Astrocyte (in vitro differentiated cells and primary cell): ENCODE data around the gene SLC26A3. TPM values are rescaled to one million over a fixed set of nuclear protein-coding genes. Genes with fewer than 3 reads are reported as not detected.

Experiments used
- DNase-seq: peaks from one replicate; pipeline ENCODE4 v3.0.0-alpha.2; 2010; ENCODE audit warnings: low read depth
- FAIRE-seq: peaks from 2 replicates; lab custom pipeline; 2011; peaks lifted over from hg19 to GRCh38; lab: Jason Lieb, UNC
- H2AFZ ChIP-seq: 2 replicates; pipeline ENCODE4 v1.6.0; 2012; ENCODE audit warnings: low read depth, low read length, inconsistent platforms
- H3K27ac ChIP-seq: 2 replicates; pipeline ENCODE4 v1.5.1; 2011; ENCODE audit warnings: low read depth, low read length, inconsistent platforms
- H3K27me3 ChIP-seq: 2 replicates; pipeline ENCODE4 v1.6.0; 2011; ENCODE audit warnings: low read length, inconsistent platforms; ENCODE audit not compliant: insufficient read depth
- H3K36me3 ChIP-seq: 2 replicates; pipeline ENCODE4 v1.5.1; 2011; ENCODE audit warnings: low read length, inconsistent platforms; ENCODE audit not compliant: insufficient read depth
- H3K4me1 ChIP-seq: 2 replicates; pipeline ENCODE4 v1.5.1; 2011; ENCODE audit warnings: low read length, inconsistent platforms; ENCODE audit not compliant: insufficient read depth
- H3K4me2 ChIP-seq: 2 replicates; pipeline ENCODE4 v1.6.0; 2012; ENCODE audit warnings: low read length, inconsistent platforms
- H3K4me3 ChIP-seq: 2 replicates; pipeline ENCODE4 v1.5.1; 2011; ENCODE audit warnings: low read depth, mild to moderate bottlenecking, low read length, inconsistent platforms; ENCODE audit not compliant: insufficient read depth
- H3K79me2 ChIP-seq: 2 replicates; pipeline ENCODE4 v1.6.0; 2012; ENCODE audit warnings: mild to moderate bottlenecking, low read length, inconsistent platforms; ENCODE audit not compliant: insufficient read depth
- H3K9ac ChIP-seq: 2 replicates; pipeline ENCODE4 v1.6.0; 2012; ENCODE audit warnings: mild to moderate bottlenecking, low read length, inconsistent platforms
- H3K9me3 ChIP-seq: 2 replicates; pipeline ENCODE4 v1.5.1; 2012; ENCODE audit warnings: low read depth, mild to moderate bottlenecking, low read length, inconsistent platforms; ENCODE audit not compliant: insufficient read depth
- H4K20me1 ChIP-seq: 2 replicates; pipeline ENCODE4 v1.6.0; 2012; ENCODE audit warnings: low read length, inconsistent platforms; ENCODE audit not compliant: insufficient read depth
- H3K27ac Mint-ChIP-seq: one replicate; pipeline ENCODE4 v1.8.0; 2021; ENCODE audit warnings: mild to moderate bottlenecking, mixed read lengths; ENCODE audit not compliant: unreplicated experiment
- H3K27me3 Mint-ChIP-seq: one replicate; pipeline ENCODE4 v1.8.0; 2021; ENCODE audit warnings: low read depth, mixed read lengths; ENCODE audit not compliant: unreplicated experiment
- H3K36me3 Mint-ChIP-seq: one replicate; pipeline ENCODE4 v1.8.0; 2021; ENCODE audit warnings: low read depth, mixed read lengths; ENCODE audit not compliant: unreplicated experiment
- H3K4me1 Mint-ChIP-seq: one replicate; pipeline ENCODE4 v1.8.0; 2021; ENCODE audit warnings: low read depth, mixed read lengths; ENCODE audit not compliant: unreplicated experiment
- H3K4me3 Mint-ChIP-seq: one replicate; pipeline ENCODE4 v1.8.0; 2021; ENCODE audit warnings: mild to moderate bottlenecking, moderate library complexity, mixed read lengths; ENCODE audit not compliant: unreplicated experiment
- H3K9me3 Mint-ChIP-seq: one replicate; pipeline ENCODE4 v1.8.0; 2021; ENCODE audit warnings: mild to moderate bottlenecking, mixed read lengths; ENCODE audit not compliant: unreplicated experiment
- CTCF ChIP-seq: IDR thresholded peaks from 2 replicates; pipeline ENCODE4 v1.5.1; 2011; ENCODE audit warnings: low read depth, mild to moderate bottlenecking, inconsistent platforms, low read length, moderate library complexity; ENCODE audit not compliant: insufficient read depth
- EZH2 ChIP-seq: IDR thresholded peaks from 2 replicates; pipeline ENCODE4 v1.6.1; 2012; ENCODE audit warnings: mild to moderate bottlenecking, low read length, inconsistent platforms; ENCODE audit not compliant: insufficient read depth
- total RNA-seq: library from RNA; stranded (reverse); gene quantifications from 2 replicates; pipeline ENCODE4 v1.2.1, GENCODE V29; 2021

Gene SLC26A3
- total RNA-seq, 1 donor from 2014 or later, result not detected

GRCh38 chr7:107785170-107785569, 17.9 kb downstream of the SLC26A3 start:
- no peak for FAIRE-seq
- no peaks in the 10 kb centered on the region for H3K79me2 ChIP-seq
- H4K20me1 ChIP-seq, result no peaks in the 10 kb centered on the region
- H3K36me3 Mint-ChIP-seq, result no peaks in the 10 kb centered on the region
- no peaks in the 10 kb centered on the region for H3K4me1 ChIP-seq
- no peak overlapping the region for H3K4me2 ChIP-seq
- H3K36me3 ChIP-seq, result no peaks in the 10 kb centered on the region
- H3K4me1 Mint-ChIP-seq, result no peaks in the 10 kb centered on the region
- H3K27me3 Mint-ChIP-seq, result peaks cover 11% of the 10 kb centered on the region
- H3K27ac Mint-ChIP-seq, result no peak overlapping the region
- DNase-seq, result no peak
- no peak overlapping the region for H3K4me3 ChIP-seq
- no peaks in the 10 kb centered on the region for H3K9me3 ChIP-seq
- H3K4me3 Mint-ChIP-seq, result no peak overlapping the region
- H3K9me3 Mint-ChIP-seq, result no peaks in the 10 kb centered on the region
- no peak overlapping the region for H3K9ac ChIP-seq
- no peak overlapping the region for H3K27ac ChIP-seq
- no peak overlapping the region for H2AFZ ChIP-seq
- H3K27me3 ChIP-seq, result peaks cover 18% of the 10 kb centered on the region
- TF ChIP-seq CTCF, result no peak
- TF ChIP-seq EZH2, result no peak

GRCh38 chr7:107783648-107784047, 19.4 kb downstream of the SLC26A3 start:
- Histone ChIP-seq H3K4me3 (no peak overlapping the region), H3K9me3 (no peaks in the 10 kb centered on the region), H3K4me2 (no peak overlapping the region), H3K9ac (no peak overlapping the region), H3K27ac (no peak overlapping the region), H2AFZ (no peak overlapping the region), H3K27me3 (peaks cover 18% of the 10 kb centered on the region), H3K79me2 (no peaks in the 10 kb centered on the region), H3K36me3 (no peaks in the 10 kb centered on the region), H4K20me1 (no peaks in the 10 kb centered on the region), H3K4me1 (no peaks in the 10 kb centered on the region)
- Mint-ChIP-seq H3K27ac (no peak overlapping the region), H3K9me3 (no peaks in the 10 kb centered on the region), H3K36me3 (no peaks in the 10 kb centered on the region), H3K4me1 (no peaks in the 10 kb centered on the region), H3K27me3 (peaks cover 11% of the 10 kb centered on the region), H3K4me3 (no peak overlapping the region)
- TF ChIP-seq CTCF, result no peak
- no peak for TF ChIP-seq EZH2
- FAIRE-seq (no peak), DNase-seq (no peak)

GRCh38 chr7:107782374-107782773, 20.6 kb downstream of the SLC26A3 start:
- no peak overlapping the region for H2AFZ ChIP-seq
- Mint-ChIP-seq H3K27me3 (peaks cover 11% of the 10 kb centered on the region), H3K9me3 (no peaks in the 10 kb centered on the region), H3K4me1 (no peaks in the 10 kb centered on the region), H3K4me3 (no peak overlapping the region), H3K36me3 (no peaks in the 10 kb centered on the region), H3K27ac (no peak overlapping the region)
- H3K4me2 ChIP-seq, result no peak overlapping the region
- H3K27me3 ChIP-seq, result peaks cover 11% of the 10 kb centered on the region
- TF ChIP-seq CTCF (no peak), EZH2 (no peak)
- H3K36me3 ChIP-seq, result no peaks in the 10 kb centered on the region
- no peak for FAIRE-seq
- no peak for DNase-seq
- no peaks in the 10 kb centered on the region for H3K4me1 ChIP-seq
- H3K4me3 ChIP-seq, result no peak overlapping the region
- no peaks in the 10 kb centered on the region for H4K20me1 ChIP-seq
- no peak overlapping the region for H3K9ac ChIP-seq
- H3K27ac ChIP-seq, result no peak overlapping the region
- no peaks in the 10 kb centered on the region for H3K9me3 ChIP-seq
- H3K79me2 ChIP-seq, result no peaks in the 10 kb centered on the region
